HG02840 (cell line): ENCODE measurements around the gene SLC11A2.
"Not testable (repeated sequence)": the region's sequence is repeated elsewhere in the genome, so short reads cannot be mapped to it uniquely, and the experiment has no call there.

Experiments used
- ATAC-seq: cut with Tn5 transposase; IDR thresholded peaks from one replicate; pipeline ENCODE4 v1.9.1; 2021; ENCODE audit warnings: mild to moderate bottlenecking, moderate library complexity, moderate number of reproducible peaks; ENCODE audit not compliant: unreplicated experiment, low FRiP score

The SLC11A2 gene

GRCh38 chr12:51028126-51028812 is 2.1 kb upstream of the SLC11A2 start:
- ATAC-seq: no peak

- no peak for ATAC-seq
These were observed 1.2 kb upstream of the SLC11A2 start for GRCh38 chr12:51027342-51027835.

DNA sequence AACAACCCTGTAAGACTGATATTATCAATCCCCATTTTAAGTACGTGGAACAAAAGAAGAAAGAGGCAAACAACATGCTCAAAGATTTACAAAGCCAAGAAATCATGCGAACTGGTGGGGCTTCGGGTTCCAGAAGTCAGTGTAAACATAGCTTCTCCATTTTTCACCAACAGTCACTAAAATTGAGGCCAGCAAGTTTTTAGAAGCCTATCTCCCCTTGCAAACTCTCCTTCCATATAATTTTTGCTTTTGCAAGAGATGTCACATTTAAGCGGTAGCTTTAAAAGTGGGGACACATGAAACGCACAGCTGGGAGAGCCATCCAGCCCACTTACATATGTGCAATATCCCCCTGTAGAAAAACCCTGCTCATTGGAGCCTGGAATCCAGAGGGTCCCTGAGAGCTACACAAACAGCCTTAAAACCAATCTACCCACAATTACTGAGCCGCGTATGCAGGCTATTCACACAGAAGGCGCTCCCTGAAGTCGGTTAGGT is 797 bp downstream of the SLC11A2 start:
- ATAC-seq: no peak

GRCh38 chr12:51023625-51024382 is 2.4 kb downstream of the SLC11A2 start:
- no peak for ATAC-seq

DNA sequence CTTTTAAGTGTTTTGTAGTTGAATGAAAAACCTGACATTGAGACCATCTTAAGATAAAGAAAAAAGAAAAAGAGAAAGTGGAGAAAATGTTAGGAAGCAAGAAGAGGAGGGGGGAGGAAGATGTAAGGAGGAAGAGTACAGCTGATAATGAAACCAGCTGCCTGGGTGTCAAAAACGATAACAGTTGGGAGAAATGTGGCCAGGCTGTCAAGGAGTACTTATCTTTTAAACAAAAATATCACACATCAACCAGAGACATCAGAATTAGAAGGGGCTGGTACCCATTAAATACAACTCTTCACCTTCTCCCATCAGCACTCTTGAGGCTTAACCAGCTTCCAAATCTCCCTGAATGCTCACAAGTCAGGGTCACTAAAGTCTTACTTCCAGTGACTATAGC is 4.5 kb downstream of the SLC11A2 start:
- no peak for ATAC-seq

DNA sequence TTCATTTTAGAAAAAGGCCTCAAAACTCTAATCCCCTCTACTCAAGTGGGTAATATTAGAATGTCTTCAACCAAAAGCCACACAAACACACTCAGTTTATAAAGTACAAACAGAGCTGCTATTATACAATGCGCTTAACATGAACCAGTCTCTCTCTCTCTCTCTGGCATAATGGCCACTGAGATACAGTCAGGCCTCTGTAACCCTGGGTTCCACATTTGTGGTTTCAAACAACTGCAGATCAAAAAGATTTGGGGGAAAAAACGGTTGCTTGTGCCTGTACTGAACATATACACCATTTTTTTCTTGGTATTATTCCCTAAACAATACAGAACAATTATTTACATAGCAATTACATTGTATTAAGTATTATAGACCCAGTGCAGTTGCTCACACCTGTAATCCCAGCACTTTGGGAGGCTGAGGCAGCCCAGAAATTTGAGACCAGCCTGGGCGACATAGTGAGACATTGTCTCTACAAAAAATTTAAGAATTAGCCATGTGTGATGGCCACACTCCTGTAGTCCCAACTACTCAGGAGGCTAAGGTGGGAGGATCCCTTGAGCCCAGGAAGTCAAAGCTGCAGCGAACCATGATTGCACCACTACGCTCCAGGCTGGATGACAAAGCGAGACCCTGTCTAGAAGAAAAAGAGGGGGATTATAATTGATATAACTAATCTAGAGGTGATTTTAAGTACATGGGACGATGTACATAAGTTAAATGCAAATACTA is 5.6 kb downstream of the SLC11A2 start:
- no peak for ATAC-seq

DNA sequence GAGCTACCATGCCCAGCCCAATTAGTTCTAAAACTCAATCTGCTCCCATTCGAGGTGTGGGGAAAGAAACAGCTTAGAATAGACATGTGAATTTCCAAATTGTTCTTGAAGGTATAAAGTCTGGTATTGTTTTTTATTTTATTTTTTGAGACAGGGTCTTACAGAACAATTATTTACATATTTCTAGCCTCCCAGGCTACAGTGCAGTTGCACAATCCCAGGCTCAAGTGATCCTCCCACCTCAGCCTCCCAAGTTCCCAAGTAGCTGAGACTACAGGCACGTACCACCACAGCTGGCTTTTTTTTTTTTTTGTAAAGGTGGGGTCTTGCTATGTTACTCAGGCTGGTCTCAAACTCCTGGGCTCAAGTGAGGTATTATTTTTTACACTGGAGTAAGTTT is 6.3 kb downstream of the SLC11A2 start:
- ATAC-seq: no peak

DNA sequence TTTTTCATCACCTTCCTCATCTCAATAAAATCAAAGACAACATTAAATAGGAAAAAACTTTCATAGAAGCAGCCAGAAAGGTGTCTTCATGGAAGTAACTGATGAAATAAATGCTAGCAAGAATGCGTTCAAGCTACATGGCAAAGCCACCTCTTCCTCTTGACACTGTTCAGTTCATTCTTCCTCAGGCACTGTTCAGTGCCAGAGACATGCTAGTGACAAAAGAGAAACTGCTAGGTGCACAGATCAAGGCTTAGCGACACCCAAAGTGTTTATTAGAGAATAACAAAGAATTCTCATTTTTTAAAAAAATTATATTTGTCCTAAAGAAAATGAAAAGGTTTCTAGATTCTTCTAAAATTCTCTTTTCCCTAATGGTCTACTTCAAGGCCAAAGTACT is 7.2 kb downstream of the SLC11A2 start:
- ATAC-seq: no peak

DNA sequence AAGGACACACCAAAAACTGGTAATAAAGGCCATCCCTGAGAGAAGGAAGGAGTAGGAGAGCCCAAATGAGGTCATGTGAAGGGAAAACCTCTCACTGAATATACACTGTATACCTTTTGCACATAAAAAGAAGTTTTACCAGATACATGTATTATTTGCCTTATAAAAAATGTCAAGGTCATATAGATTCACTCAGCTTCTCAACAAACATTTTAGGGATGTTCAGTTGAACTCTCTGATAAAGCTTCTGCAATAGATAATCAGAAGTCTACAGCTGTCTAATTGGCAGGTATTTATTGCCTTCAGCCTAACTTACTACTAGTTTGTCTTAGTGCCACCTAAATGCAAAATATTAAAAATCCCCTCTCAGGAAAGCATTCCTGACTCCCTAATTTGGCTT is 8.7 kb downstream of the SLC11A2 start:
- no peak for ATAC-seq

- not testable (repeated sequence) for ATAC-seq
These were observed 11.7 kb downstream of the SLC11A2 start for GRCh38 chr12:51014467-51014866.

DNA sequence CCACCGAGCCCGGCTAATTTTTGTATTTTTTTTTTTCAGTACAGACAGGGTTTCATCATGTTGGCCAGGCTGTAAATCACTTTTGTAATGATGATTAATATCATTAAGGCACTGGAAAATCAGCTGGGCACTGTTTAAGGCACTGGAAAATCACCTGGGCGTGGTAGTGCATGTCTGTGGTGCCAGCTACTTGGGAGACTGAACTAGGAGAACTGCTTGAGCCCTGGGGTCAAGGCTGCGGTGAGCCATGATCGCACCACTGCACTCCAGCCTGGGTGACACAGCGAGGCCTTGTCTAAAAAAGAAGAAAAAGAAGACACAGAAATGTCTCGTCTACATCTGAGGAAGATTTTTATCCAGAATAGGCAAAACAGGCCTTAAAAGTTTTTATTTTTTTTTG is 12.7 kb downstream of the SLC11A2 start:
- no peak for ATAC-seq

- ATAC-seq: no peak
These were observed 13.5 kb downstream of the SLC11A2 start for GRCh38 chr12:51012570-51013236.

DNA sequence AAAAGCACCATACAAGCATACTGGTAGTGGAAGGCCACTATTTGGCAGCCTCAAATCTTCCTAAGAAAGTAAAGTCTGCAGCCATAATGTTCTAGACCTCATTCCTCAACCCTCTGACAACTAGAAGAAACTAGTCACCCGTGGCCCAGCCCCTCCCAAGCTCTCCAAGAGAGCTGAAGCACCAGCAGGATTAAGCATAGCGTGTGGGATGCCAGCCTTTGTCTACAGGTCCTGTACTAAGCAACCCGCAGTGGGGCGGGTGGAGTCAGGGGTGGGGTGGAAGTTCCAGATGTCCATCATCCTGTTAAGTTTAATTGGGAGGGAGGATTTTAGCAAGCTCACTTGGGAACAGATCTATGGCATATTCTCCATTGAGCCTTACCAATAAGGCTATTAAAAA is 14.2 kb downstream of the SLC11A2 start:
- ATAC-seq: no peak

GRCh38 chr12:51009056-51009440 is 17.1 kb downstream of the SLC11A2 start:
- no peak for ATAC-seq

GRCh38 chr12:51008329-51009055 is 17.7 kb downstream of the SLC11A2 start:
- no peak for ATAC-seq

DNA sequence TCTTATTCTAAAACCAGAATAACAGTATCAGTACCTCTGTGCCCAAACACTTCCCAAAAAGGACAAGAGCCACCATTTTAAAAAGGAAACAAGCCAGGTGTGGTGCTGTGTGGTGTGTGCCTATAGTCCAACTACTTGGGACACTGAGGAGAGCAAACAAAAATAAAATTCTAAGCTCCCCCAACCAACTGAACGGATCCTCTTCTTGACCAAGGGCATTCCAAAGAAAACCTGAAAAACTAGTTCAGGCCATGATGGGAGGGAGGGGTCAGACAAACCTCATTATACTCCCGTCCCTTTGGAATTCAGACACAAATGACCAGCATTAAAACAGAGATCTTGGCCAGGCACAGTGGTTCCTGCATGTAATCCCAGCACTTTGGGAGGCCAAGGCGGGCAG is 20.5 kb downstream of the SLC11A2 start:
- ATAC-seq: no peak

GRCh38 chr12:51005030-51005429 is 21.2 kb downstream of the SLC11A2 start:
- ATAC-seq: no peak

GRCh38 chr12:51004504-51004903 is 21.7 kb downstream of the SLC11A2 start:
- no peak for ATAC-seq

DNA sequence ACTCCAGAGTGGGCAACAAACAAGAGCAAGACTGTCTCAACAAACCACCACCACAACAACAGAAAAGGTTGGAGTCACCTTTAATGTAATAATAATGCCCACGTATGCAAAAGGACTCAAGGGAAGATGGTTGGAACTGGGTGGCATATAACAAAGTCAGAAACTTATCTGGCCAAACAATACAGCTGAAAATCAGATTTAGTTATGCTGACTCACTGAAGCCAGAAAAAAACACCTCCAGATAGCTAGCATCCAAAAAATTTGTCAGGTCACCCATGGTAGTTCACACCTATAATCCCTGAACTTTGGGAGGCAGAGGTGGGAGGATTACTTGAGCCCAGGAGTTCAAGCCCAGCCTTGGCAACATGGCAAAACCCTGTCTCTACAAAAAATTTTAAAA is 24.4 kb downstream of the SLC11A2 start:
- ATAC-seq: no peak

- no peak for ATAC-seq
These were observed 25.9 kb downstream of the SLC11A2 start for GRCh38 chr12:51000245-51000644.
